ENCODE results near the gene STARD13.

STARD13 gene

DNA sequence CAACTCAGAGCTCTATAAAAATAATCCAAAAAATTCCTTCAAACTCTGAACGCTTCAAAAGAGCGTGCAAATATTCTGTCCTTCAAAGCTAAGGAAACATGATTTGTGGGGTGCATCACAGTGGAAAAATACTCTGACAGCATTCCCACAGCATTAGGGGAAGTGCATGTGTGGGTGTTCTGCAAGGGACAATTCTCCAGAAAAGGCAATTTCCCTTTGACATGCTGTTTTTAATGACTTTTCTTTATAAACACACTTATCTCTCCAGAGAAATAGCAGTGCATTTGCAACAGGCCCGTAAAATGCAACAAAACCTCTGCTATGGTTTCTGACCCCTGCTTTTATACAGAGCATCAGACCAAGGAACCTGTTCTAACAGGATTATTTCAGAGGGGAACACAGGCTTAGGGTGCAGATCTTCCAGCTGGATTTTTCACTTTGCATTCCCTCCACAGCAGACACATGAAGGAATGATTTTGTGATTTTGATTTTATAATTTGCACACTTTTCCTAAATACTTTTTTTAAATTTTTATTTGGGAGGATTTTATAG, 226.7 kb downstream of the STARD13 start:
- DNase-seq (ENCODE audit: low spot score) (no peak), FAIRE-seq (no peak)

DNA sequence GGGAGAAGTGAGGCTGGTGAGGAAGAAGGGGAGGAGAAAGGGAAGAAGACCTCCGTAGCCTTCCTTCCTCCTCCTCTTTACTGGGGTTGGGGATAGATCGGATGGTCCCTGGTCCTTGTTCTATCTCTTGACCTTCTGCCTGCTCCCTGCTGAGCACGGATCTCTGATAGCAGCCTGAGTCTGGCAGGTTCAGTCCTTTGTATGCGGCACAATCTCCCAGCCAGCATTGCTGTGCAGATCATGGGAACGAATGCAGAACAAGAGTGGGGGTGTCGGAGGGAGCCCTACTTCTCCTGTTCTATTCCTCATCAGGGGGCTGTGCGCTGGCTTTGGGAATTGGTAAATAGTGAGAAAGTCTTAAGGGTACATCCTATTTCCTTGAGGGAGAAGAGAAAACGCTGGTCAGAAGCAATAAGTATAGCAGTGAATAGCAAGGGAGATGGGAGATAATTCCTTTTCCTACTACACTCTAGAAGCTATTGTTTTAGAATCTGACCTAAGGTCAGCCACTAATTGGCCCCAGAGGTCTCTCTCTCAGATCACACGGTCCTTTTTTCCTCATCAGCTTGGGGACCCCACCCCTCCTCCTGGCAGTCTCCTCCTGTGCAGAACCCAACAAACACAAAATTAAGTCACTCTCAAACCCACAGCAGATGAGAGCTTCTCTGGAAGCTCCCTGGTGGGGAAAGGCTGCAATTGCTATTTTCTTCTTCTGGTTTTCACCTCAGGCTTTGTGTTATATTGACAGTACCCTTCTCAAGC, 228.4 kb downstream of the STARD13 start:
- DNase-seq (ENCODE audit: low spot score) (peak; percentile 12), FAIRE-seq (no peak)

DNA sequence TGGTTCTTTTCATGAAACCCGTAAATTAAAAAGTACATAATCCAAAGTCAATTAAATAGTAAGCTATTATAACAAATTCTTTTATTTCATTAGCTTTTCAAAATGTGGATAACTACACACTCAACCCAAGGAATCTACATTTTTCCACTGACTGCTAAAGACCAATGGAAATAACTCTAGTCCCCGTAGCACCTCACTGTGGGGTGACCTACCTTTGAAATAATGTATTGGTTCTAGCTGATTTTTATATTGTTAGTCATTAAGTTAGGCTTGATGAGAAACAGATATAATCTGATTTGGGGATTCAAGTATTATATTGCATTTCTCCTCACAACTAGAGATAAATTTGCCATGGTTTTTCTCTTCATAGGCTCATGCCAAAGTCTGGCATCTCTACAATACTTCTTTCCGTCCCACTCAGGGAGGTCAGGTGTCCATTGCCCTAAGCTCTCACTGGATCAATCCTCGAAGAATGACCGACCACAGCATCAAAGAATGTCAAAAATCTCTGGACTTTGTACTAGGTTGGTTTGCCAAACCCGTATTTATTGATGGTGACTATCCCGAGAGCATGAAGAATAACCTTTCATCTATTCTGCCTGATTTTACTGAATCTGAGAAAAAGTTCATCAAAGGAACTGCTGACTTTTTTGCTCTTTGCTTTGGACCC, 232.0 kb downstream of the STARD13 start:
- FAIRE-seq, result no peak
- DNase-seq (ENCODE audit: low spot score), result no peak

Data from urothelium cell line (cell line).